Measurements from ENCODE around the gene MGAT4A. TPM values are rescaled to one million over a fixed set of nuclear protein-coding genes. Genes with fewer than 3 reads are reported as not detected.
A peak's percentile ranks its signal among the peaks of the same experiment; 100 is the strongest.

The MGAT4A gene
- total and polyA plus RNA-seq, 2 of the 13 experiments (the other 11 are each of a cell fraction or from before 2014, with no cell fraction given), result 47.2 to 90.9 TPM

GRCh38 chr2:98702127-98702802 lies 28.7 kb downstream of the MGAT4A start (continued):
- TF ChIP-seq FOXP4 (CRISPR knock-in tag; IDR thresholded peaks at IDR 0.05), result peak; percentile 66
- TF ChIP-seq ZFP36L2 (CRISPR knock-in tag; IDR thresholded peaks at IDR 0.05), result peak; percentile 72; the same call in 1 of the 2 replicates
- peak; percentile 86; the same call in 1 of the 2 replicates for TF ChIP-seq TMF1 (CRISPR knock-in tag; IDR thresholded peaks at IDR 0.05; ENCODE audit: low read depth)
- no peak; the same call in 1 of the 2 replicates for TF ChIP-seq ZNF468 (CRISPR knock-in tag; IDR thresholded peaks at IDR 0.05)
- peak; percentile 51; the same call in 1 of the 2 replicates for TF ChIP-seq ZNF546 (CRISPR knock-in tag; conservative IDR thresholded peaks at IDR 0.05)
- no peak for TF ChIP-seq RFX1 (IDR thresholded peaks at IDR 0.05)
- TF ChIP-seq STAT5B (CRISPR knock-in tag; IDR thresholded peaks at IDR 0.05), result no peak
- TF ChIP-seq HOXA9 (CRISPR knock-in tag; IDR thresholded peaks at IDR 0.05; ENCODE audit: borderline replicate concordance), result no peak
- peak; percentile 85 for TF ChIP-seq ARID4A (CRISPR knock-in tag; IDR thresholded peaks at IDR 0.05; ENCODE audit: borderline replicate concordance)
- peak; percentile 60; the same call in 1 of the 2 replicates for TF ChIP-seq KLF9 (CRISPR knock-in tag; IDR thresholded peaks at IDR 0.05; ENCODE audit: low read depth)
- TF ChIP-seq ZMYM4 (CRISPR knock-in tag; IDR thresholded peaks at IDR 0.05), result peak; percentile 95
- peak; percentile 83; the same call in 1 of the 2 replicates for TF ChIP-seq BRCA1 (CRISPR knock-in tag; IDR thresholded peaks at IDR 0.05)
- peak; percentile 78 for TF ChIP-seq ERF (CRISPR knock-in tag; IDR thresholded peaks at IDR 0.05)
- peak; percentile 47; the same call in 1 of the 2 replicates for TF ChIP-seq ZNF670 (CRISPR knock-in tag; IDR thresholded peaks at IDR 0.05; ENCODE audit: borderline replicate concordance)
- 0 out of 2 replicates have a peak, but pooled peaks have one; percentile 33 for TF ChIP-seq ZNF570 (CRISPR knock-in tag; IDR thresholded peaks at IDR 0.05; ENCODE audit: borderline replicate concordance)
- TF ChIP-seq RNF2 (conservative IDR thresholded peaks at IDR 0.05; ENCODE audit: low read depth), result no peak; the same call in 1 of the 2 replicates
- TF ChIP-seq ZZZ3 (CRISPR knock-in tag; IDR thresholded peaks at IDR 0.05; ENCODE audit: borderline replicate concordance), result 0 out of 2 replicates have a peak, but pooled peaks have one; percentile 65
- TF ChIP-seq ZNF605 (CRISPR knock-in tag; IDR thresholded peaks at IDR 0.05), result peak; percentile 99
- TF ChIP-seq NFATC3 (CRISPR knock-in tag; IDR thresholded peaks at IDR 0.05), result no peak; the same call in 1 of the 2 replicates
- TF ChIP-seq BRD4 (CRISPR knock-in tag; IDR thresholded peaks at IDR 0.05), result peak; percentile 88; the same call in 1 of the 2 replicates
- peak; percentile 26; the same call in 1 of the 2 replicates for TF ChIP-seq FOSL2 (CRISPR knock-in tag; IDR thresholded peaks at IDR 0.05)
- no peak for TF ChIP-seq ZNF879 (CRISPR knock-in tag; IDR thresholded peaks at IDR 0.05)
- no peak for TF ChIP-seq ZNF850 (CRISPR knock-in tag; conservative IDR thresholded peaks at IDR 0.05)
- TF ChIP-seq NRL (CRISPR knock-in tag; IDR thresholded peaks at IDR 0.05; ENCODE audit: borderline replicate concordance), result peak; percentile 96
- peak; percentile 88 for TF ChIP-seq FOXO1 (CRISPR knock-in tag; IDR thresholded peaks at IDR 0.05)
- peak; percentile 69; the same call in 1 of the 3 replicates for TF ChIP-seq MXI1 (IDR thresholded peaks at IDR 0.05; ENCODE audit: borderline replicate concordance, low read depth, low read length)
